Gastrocnemius medialis (tissue), 4 donors: ENCODE results near the gene ATP5F1D. TPM values are rescaled to one million over a fixed set of nuclear protein-coding genes. Genes with fewer than 3 reads are reported as not detected.

Source experiments
- ATAC-seq, 2 donors: fragments of 150-250 bp; one replicate each; pipeline ENCODE4 v1.9.1; 2016
- DNase-seq, 2 donors: peaks; one replicate each; pipeline ENCODE4 v3.0.0-alpha.2; 2019
- H3K27ac ChIP-seq, 4 donors: fragments of 200-600 bp; sonication (generic); 1 replicate in 1 of 4; 2 replicates in 3 of 4; pipeline ENCODE4 v1.5.1; 2016 to 2018; ENCODE audit warnings: mild to moderate bottlenecking in 2 of 4, moderate library complexity in 1 of 4
- H3K27me3 ChIP-seq, 3 donors: fragments of 200-600 bp; sonication (generic) in 2 of 3; 1 replicate in 1 of 3; 2 replicates in 2 of 3; pipeline versions ENCODE4 v1.5.1 to v1.6.0; 2016 to 2019; ENCODE audit warnings: mild to moderate bottlenecking in 1 of 3, moderate library complexity in 1 of 3
- H3K36me3 ChIP-seq, 2 donors: fragments of 200-600 bp; sonication (generic) in 1 of 2; one replicate each; pipeline ENCODE4 v1.5.1; 2017 to 2018
- H3K4me1 ChIP-seq, 2 donors: fragments of 200-600 bp; sonication (generic) in 1 of 2; one replicate each; pipeline ENCODE4 v1.5.1; 2016 to 2017; ENCODE audit warnings: mild to moderate bottlenecking in 2 of 2
- H3K4me3 ChIP-seq, 4 donors: fragments of 200-600 bp; sonication (generic) in 3 of 4; 1 replicate in 1 of 4; 2 replicates in 3 of 4; pipeline ENCODE4 v1.5.1; 2016 to 2019; ENCODE audit warnings: mild to moderate bottlenecking in 2 of 4
- H3K9me3 ChIP-seq, 3 donors: fragments of 200-600 bp; sonication (generic) in 2 of 3; 1 replicate in 1 of 3; 2 replicates in 2 of 3; pipeline ENCODE4 v1.5.1; 2016 to 2019
- POLR2A ChIP-seq, 2 donors: fragments of 450-650 bp; IDR thresholded peaks; one replicate each; pipeline ENCODE4 v1.6.1; 2017; ENCODE audit warnings: antibody characterized with exemption in 2 of 2, mild to moderate bottlenecking in 2 of 2, moderate library complexity in 2 of 2
- in situ Hi-C, 4 donors: fragments of 200-750 bp; cut with MboI; loops; one replicate each; pipeline versions ENCODE4 v1.15.0 to v1.8.0; 2017; ENCODE audit warnings: low sequenced_read_pairs in 4 of 4
- intact Hi-C: fragments of 100-400 bp; cut with DNase I; formaldehyde crosslinking; loops from one replicate; pipeline ENCODE4 v1.15.1; 2023; ENCODE audit warnings: low total_unique reads
- total RNA-seq, 4 donors: library from RNA; depleted of rRNA; stranded (reverse); fragments of >200 nt; gene quantifications; one replicate each; pipeline versions ENCODE4 v1.1.0 to v1.2.3, GENCODE V29; 2016
- TF ChIP-seq, protein P1 (sequence below), 5 experiments: fragments of 450-650 bp in 3 of 5; fragments of 200-600 bp in 2 of 5; sonication (generic) in 2 of 5; IDR thresholded peaks in 4 of 5; conservative IDR thresholded peaks in 1 of 5; 1 replicate in 4 of 5; 2 replicates in 1 of 5; pipeline ENCODE4 v1.5.1; 2016 to 2019; ENCODE audit warnings: antibody characterized with exemption in 5 of 5, mild to moderate bottlenecking in 3 of 5, moderate library complexity in 3 of 5

Gene ATP5F1D
- total RNA-seq, 4 donors from 2014 or later: 189 to 442 (median 273) TPM

DNA sequence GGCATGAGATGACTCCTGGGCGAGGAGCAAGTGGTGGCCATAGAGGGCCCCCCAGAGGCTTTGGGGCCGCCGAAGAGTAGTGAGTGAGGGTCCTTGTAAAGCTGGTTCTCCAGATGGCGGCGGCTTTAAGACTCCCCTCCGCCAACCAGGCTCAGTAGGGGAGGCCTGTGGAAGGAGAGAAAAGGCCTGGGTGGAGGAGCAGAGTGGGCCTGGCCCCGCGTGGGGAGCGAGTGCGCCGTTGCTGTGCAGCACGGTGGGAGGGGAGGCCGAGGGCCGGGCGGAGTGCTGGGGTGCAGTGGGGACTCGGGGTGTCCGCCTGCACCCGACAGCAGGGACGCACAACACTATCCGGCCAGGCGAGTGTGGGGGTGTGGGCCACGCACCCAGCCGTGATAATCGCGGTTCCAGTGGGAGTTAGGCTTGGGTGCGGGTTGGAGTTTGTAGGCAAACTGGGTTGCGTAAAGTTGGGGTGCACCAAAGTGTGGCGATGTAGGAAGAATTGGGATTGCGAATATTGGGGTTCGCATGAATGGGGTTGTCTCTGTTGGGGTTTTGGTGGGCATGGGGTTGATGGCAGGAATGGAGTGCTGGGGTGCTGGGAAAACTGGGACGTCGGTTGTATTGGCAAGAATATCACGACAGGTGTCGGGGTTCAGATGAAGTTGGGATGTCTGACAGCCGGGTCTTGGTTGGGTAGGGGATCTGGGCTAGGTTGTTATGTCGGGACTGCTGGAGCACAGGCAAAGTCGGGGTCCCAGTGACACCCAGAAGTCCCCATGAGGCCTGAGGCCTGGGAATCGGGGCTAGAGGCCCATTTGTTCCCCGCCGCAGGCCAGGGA, 26.9 kb downstream of the ATP5F1D start:
- TF ChIP-seq, protein P1, sequence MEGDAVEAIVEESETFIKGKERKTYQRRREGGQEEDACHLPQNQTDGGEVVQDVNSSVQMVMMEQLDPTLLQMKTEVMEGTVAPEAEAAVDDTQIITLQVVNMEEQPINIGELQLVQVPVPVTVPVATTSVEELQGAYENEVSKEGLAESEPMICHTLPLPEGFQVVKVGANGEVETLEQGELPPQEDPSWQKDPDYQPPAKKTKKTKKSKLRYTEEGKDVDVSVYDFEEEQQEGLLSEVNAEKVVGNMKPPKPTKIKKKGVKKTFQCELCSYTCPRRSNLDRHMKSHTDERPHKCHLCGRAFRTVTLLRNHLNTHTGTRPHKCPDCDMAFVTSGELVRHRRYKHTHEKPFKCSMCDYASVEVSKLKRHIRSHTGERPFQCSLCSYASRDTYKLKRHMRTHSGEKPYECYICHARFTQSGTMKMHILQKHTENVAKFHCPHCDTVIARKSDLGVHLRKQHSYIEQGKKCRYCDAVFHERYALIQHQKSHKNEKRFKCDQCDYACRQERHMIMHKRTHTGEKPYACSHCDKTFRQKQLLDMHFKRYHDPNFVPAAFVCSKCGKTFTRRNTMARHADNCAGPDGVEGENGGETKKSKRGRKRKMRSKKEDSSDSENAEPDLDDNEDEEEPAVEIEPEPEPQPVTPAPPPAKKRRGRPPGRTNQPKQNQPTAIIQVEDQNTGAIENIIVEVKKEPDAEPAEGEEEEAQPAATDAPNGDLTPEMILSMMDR (IDR thresholded peaks at IDR 0.05 in 4 of 5, conservative IDR thresholded peaks at IDR 0.05 in 1 of 5): peak in 1 of 5 experiments; percentile 17
- TF ChIP-seq POLR2A (IDR thresholded peaks at IDR 0.05): no peak
- DNase-seq (peak in 1 of 2 donors; percentile 36), ATAC-seq (no peak)

DNA sequence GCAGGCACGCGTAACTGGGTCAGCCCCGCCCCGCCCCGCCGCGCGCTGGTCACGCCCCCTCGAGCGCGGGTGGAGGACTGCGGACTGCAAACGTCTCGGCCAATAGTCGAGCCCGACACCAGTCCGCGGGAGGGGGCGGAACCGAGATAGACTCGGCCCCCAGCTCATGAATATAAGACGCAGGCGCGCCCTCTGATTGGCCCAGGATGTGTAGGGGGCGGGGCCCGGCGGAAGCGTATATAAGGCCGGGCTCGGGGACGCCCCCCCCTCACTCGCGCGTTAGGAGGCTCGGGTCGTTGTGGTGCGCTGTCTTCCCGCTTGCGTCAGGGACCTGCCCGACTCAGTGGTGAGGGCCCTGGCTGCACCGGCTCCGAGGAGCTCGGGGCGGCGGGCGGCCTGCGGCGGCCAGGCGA, 27.5 kb downstream of the ATP5F1D start, which contains the start of gene CIRBP:
CIRBP (plus strand) TSS at position 268 of the 413 bp plus-strand sequence. CDS start 1,602 bp downstream, outside the sequence.
- TF ChIP-seq, protein P1 (IDR thresholded peaks at IDR 0.05 in 4 of 5, conservative IDR thresholded peaks at IDR 0.05 in 1 of 5): peak in 1 of 5 experiments; percentile 40
- peak; percentile 99 to 100 for TF ChIP-seq POLR2A (IDR thresholded peaks at IDR 0.05)
- Histone ChIP-seq H3K27ac (peak within 1 kb of the TSS; percentile 92 to 99 (median 98)), H3K4me1 (peaks cover 66 to 72% of the 10 kb centered on the region in 2 donors), H3K36me3 (peaks cover 0 to 33% of the 10 kb centered on the region in 2 donors), H3K9me3 (no peaks in the 10 kb centered on the region), H3K4me3 (peak within 1 kb of the TSS; percentile 51 to 81 (median 72)), H3K27me3 (no peaks in the 10 kb centered on the region)
- ATAC-seq (peak; percentile 66 to 76), DNase-seq (peak; percentile 100)
- intact Hi-C loops (loop anchor here (1.0 kb wide), 1 partner anchor 167 kb away; no protein-coding TSS in a partner anchor), in situ Hi-C loops (no loop called here)

More for the DNA sequence above, 26.9 kb downstream of the ATP5F1D start:
- Histone ChIP-seq H3K27me3 (no peaks in the 10 kb centered on the region), H3K9me3 (no peaks in the 10 kb centered on the region), H3K4me3 (peak overlapping the region in 2 of 4 donors; percentile 30 to 69), H3K36me3 (peaks cover 0 to 27% of the 10 kb centered on the region in 2 donors), H3K4me1 (peaks cover 59 to 66% of the 10 kb centered on the region in 2 donors), H3K27ac (peak overlapping the region; percentile 92 to 99 (median 98))
- intact Hi-C loops: loop anchor here (1.0 kb wide), 1 partner anchor 166 kb away; no protein-coding TSS in a partner anchor
- in situ Hi-C loops: no loop called here

DNA sequence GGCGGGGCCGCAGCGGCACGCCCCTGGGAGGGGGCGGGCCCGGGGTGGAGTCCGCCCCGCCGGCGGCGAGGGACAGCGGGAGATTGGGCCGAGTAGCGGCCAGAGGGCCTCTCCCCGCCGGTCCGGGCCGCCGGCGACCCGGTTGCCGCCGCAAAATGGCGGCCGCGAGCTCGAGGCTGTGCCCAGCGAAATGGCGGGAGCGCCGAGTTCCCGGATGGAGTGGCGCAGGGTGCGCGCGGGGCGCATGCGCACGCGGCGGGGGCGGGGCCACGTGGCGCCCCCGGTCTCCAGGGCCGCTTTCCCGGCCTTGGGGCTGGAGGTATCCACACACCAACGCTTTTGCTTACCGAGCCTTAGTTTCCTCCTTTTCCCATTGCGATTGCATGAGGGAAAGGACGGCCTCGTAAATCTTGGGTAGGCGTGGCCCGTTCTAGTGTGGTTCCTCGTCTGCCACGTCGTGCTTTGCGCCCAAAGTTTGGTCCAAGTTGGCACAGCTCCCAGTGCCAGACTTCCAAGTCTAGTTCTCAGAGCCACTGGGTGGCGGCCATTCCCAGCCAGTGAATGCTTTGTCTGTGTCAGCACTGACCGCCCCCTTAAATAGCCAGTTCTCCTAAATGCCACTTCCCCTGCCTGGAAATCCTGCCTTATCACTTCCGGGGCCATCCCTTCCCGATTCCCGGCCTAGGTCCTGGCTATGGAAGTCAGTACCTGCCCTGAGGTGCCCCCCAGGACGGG, 28.1 kb downstream of the ATP5F1D start:
- Histone ChIP-seq H3K27me3 (no peaks in the 10 kb centered on the region), H3K36me3 (peaks cover 0 to 39% of the 10 kb centered on the region in 2 donors), H3K4me3 (peak overlapping the region; percentile 51 to 81 (median 72)), H3K4me1 (peaks cover 71 to 78% of the 10 kb centered on the region in 2 donors), H3K27ac (peak overlapping the region; percentile 92 to 99 (median 98)), H3K9me3 (no peaks in the 10 kb centered on the region)
- DNase-seq: peak; percentile 76 to 88
- peak; percentile 59 for ATAC-seq
- in situ Hi-C loops (no loop called here), intact Hi-C loops (loop anchor here (1.0 to 10.0 kb wide), 2 partner anchors 167 to 475 kb away; partner anchors contain the start of gene PTBP1)
- peak in 1 of 2 donors; percentile 50 for TF ChIP-seq POLR2A (IDR thresholded peaks at IDR 0.05)
- TF ChIP-seq, protein P1 (IDR thresholded peaks at IDR 0.05 in 4 of 5, conservative IDR thresholded peaks at IDR 0.05 in 1 of 5): peak in 2 of 5 experiments; percentile 13 to 21

DNA sequence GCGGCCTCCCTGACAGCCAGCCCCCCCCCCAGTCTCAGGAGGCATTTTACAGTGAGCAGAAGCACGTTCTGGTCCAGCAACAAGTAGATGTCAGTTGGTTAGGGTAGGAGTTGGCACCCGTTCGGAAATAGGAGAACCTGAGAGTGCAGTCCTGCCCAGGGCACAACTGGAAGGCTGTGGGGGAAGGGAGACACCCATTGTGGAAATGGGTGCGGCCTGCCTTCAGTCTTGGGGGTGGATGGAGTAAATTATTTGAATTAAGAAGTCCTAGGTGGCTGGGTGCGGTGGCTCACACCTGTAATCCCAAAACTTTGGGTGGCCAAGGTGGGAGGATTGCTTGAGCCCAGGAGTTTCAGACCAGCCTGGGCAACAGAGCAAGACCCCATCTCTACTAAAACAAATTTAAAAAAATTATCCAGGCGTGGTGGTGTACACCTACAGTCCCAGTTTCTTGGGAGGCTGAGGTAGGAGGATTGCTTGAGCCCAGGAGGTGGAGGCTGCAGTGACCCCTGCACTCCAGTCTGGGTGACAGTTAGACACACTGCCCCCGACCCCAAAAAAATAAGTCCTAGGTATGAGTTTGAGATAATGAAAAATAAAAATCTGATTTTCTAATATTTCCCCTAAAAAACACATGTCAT, 28.8 kb downstream of the ATP5F1D start:
- peaks cover 75 to 83% of the 10 kb centered on the region in 2 donors for H3K4me1 ChIP-seq
- no peaks in the 10 kb centered on the region for H3K27me3 ChIP-seq
- no peaks in the 10 kb centered on the region for H3K9me3 ChIP-seq
- in situ Hi-C loops (no loop called here), intact Hi-C loops (loop anchor here (10.0 kb wide), 1 partner anchor 476 kb away; the partner anchor contains the start of gene PTBP1)
- H3K27ac ChIP-seq: peak overlapping the region; percentile 92 to 99 (median 98)
- DNase-seq (peak; percentile 61 to 87), ATAC-seq (peak; percentile 4 to 27)
- peak overlapping the region; percentile 51 to 81 (median 72) for H3K4me3 ChIP-seq
- TF ChIP-seq, protein P1 (IDR thresholded peaks at IDR 0.05 in 4 of 5, conservative IDR thresholded peaks at IDR 0.05 in 1 of 5): no peak
- no peak for TF ChIP-seq POLR2A (IDR thresholded peaks at IDR 0.05)
- peaks cover 0 to 42% of the 10 kb centered on the region in 2 donors for H3K36me3 ChIP-seq
